Kidney (tissue), 22 donors: ENCODE measurements around the gene LCN2. TPM values are rescaled to one million over a fixed set of nuclear protein-coding genes. Genes with fewer than 3 reads are reported as not detected.

Experiments
- DNase-seq, 5 donors: peaks; one replicate each; pipeline ENCODE4 v3.0.0-alpha.2; 2013 to 2020
- FAIRE-seq: peaks from 2 replicates; lab custom pipeline; 2012; peaks lifted over from hg19 to GRCh38; lab: Jason Lieb, UNC
- H3K27ac ChIP-seq, 2 donors: one replicate each; pipeline ENCODE4 v1.7.0; 2013; ENCODE audit warnings: low read depth in 2 of 2, low read length in 2 of 2, inconsistent platforms in 1 of 2
- H3K27me3 ChIP-seq: one replicate; pipeline ENCODE4 v1.7.1; 2013; ENCODE audit warnings: low read length, inconsistent platforms; ENCODE audit not compliant: control insufficient read depth, insufficient read depth
- H3K36me3 ChIP-seq, 3 donors: one replicate each; pipeline versions ENCODE4 v1.7.0 to v1.7.1; 2013; ENCODE audit warnings: low read length in 3 of 3, control low read depth in 1 of 3, inconsistent platforms in 1 of 3; ENCODE audit not compliant: insufficient read depth in 3 of 3, control insufficient read depth in 2 of 3
- H3K4me1 ChIP-seq, 3 donors: one replicate each; pipeline versions ENCODE4 v1.7.0 to v1.7.1; 2013; ENCODE audit warnings: low read length in 3 of 3, inconsistent platforms in 1 of 3, low read depth in 1 of 3; ENCODE audit not compliant: control insufficient read depth in 2 of 3, insufficient read depth in 2 of 3
- H3K4me3 ChIP-seq, 3 donors: one replicate each; pipeline versions ENCODE4 v1.7.0 to v1.8.1; 2013; ENCODE audit warnings: low read length in 3 of 3, control low read depth in 1 of 3, inconsistent platforms in 1 of 3
- H3K9ac ChIP-seq, 3 donors: one replicate each; pipeline versions ENCODE4 v1.7.0 to v1.7.1; 2013; ENCODE audit warnings: low read length in 3 of 3, control low read depth in 1 of 3, inconsistent platforms in 1 of 3
- H3K9me3 ChIP-seq, 3 donors: one replicate each; pipeline versions ENCODE4 v1.7.0 to v1.7.1; 2013; ENCODE audit warnings: low read length in 3 of 3, control low read depth in 1 of 3, inconsistent platforms in 1 of 3; ENCODE audit not compliant: control insufficient read depth in 2 of 3, insufficient read depth in 1 of 3
- intact Hi-C: fragments of 100-400 bp; cut with DNase I; formaldehyde crosslinking; loops from one replicate; pipeline ENCODE4 v1.11.1; 2022
- long read RNA-seq, 10 donors: library from polyadenylated mRNA in 1 of 10; unstranded in 1 of 10; transcript quantifications; one replicate each; pipeline ENCODE4 v2.0.0 and lab custom pipeline, GENCODE V29; 2021 to 2026
- polyA plus RNA-seq: library from polyadenylated mRNA; stranded (reverse); fragments of 350-450 nt; fragmentation: Illumina TruSeq; extraction: RNeasy Lipid Tissue Mini Kit (QIAGEN cat#74804); gene quantifications from one replicate; pipeline ENCODE4 v1.2.3, GENCODE V29; 2014; ENCODE audit warnings: low read depth, low replicate concordance; ENCODE audit not compliant: insufficient read depth
- total RNA-seq: library from RNA; stranded (reverse); fragmentation: NEBNext Ultra II Directional; extraction: Animal tissue kit (Norgen Biotek cat#: 25700); gene quantifications from one replicate; pipeline ENCODE4 v1.2.1, GENCODE V29; 2021
- TF ChIP-seq, protein P1 (sequence below): IDR thresholded peaks from 3 replicates; pipeline ENCODE4 v1.5.1; 2012; ENCODE audit warnings: mild to moderate bottlenecking, moderate library complexity, borderline replicate concordance; ENCODE audit not compliant: insufficient read depth; ENCODE audit errors: extremely low read depth
- donor health status: control.
- donor health status: control.
- donor health status: control.
- donor health status: control.
- donor health status: control.
- donor health status: DM: yes; HTN: yes; CAD: no.
- donor health status: Normal renal cell carcinoma (clear cell type).

LCN2 gene
- total RNA-seq = 198 TPM
- 8.2 TPM for polyA plus RNA-seq
- long read RNA-seq, donor 1 = 0 reads
- long read RNA-seq, donor 2 = 0 reads
- long read RNA-seq, donor 3, partial matches to known transcripts = 0 of 1 reads
- long read RNA-seq, donor 3, other reads (novel, unspliced or antisense) = 0 of 1 reads
- long read RNA-seq, donor 4 = 0 reads
- long read RNA-seq, donor 5 = 0 reads
- long read RNA-seq, donor 6 = 0 reads
- long read RNA-seq, donor 7, transcript LCN2-201 (7 exons, 822 nt) = major isoform, 41 of 56 reads
- long read RNA-seq, donor 7, partial matches to known transcripts = 9 of 56 reads
- long read RNA-seq, donor 7, other reads (novel, unspliced or antisense) = 5 of 56 reads
- long read RNA-seq, donor 8 = 0 reads
- long read RNA-seq, donor 9 = 0 reads
- long read RNA-seq, donor 10 = 0 reads

DNA sequence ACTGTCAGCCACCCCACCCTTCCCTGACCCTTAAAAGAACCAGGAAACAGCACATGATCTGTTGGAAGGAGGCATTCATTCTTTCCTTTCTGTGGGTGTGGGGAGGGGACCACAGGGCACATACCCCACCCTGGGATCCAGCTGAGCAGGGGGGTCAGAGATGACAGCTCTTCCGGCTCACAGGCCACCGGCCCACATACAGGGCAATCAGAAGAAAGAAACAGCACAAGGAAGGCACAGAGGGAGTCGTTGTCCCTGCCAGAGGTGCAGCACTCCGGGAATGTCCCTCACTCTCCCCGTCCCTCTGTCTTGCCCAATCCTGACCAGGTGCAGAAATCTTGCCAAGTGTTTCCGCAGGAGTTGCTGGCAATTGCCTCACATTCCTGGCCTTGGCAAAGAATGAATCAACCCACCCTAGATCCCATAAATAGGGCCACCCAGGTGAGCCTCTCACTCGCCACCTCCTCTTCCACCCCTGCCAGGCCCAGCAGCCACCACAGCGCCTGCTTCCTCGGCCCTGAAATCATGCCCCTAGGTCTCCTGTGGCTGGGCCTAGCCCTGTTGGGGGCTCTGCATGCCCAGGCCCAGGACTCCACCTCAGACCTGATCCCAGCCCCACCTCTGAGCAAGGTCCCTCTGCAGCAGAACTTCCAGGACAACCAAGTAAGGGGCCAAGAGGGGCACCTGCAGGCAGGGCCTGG is at the start of gene LCN2:
Gene LCN2, plus strand, starts transcription at position 453 of the 701 bp plus-strand sequence. Its CDS starts 73 bp downstream, at position 526.
- no peaks in the 10 kb centered on the region for H3K27me3 ChIP-seq
- peaks cover 0 to 7% (median 6%) of the 10 kb centered on the region in 3 donors for H3K4me1 ChIP-seq
- intact Hi-C loops = no loop called here
- no peak within 1 kb of the TSS for H3K4me3 ChIP-seq
- H3K9ac ChIP-seq = peak within 1 kb of the TSS in 1 of 3 donors; percentile 5
- H3K9me3 ChIP-seq = no peaks in the 10 kb centered on the region
- peak within 1 kb of the TSS; percentile 2 to 23 for H3K27ac ChIP-seq
- DNase-seq (peak in 1 of 5 donors; percentile 89), FAIRE-seq (no peak)
- TF ChIP-seq, protein P1, sequence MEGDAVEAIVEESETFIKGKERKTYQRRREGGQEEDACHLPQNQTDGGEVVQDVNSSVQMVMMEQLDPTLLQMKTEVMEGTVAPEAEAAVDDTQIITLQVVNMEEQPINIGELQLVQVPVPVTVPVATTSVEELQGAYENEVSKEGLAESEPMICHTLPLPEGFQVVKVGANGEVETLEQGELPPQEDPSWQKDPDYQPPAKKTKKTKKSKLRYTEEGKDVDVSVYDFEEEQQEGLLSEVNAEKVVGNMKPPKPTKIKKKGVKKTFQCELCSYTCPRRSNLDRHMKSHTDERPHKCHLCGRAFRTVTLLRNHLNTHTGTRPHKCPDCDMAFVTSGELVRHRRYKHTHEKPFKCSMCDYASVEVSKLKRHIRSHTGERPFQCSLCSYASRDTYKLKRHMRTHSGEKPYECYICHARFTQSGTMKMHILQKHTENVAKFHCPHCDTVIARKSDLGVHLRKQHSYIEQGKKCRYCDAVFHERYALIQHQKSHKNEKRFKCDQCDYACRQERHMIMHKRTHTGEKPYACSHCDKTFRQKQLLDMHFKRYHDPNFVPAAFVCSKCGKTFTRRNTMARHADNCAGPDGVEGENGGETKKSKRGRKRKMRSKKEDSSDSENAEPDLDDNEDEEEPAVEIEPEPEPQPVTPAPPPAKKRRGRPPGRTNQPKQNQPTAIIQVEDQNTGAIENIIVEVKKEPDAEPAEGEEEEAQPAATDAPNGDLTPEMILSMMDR = no peak
- H3K36me3 ChIP-seq = no peaks in the 10 kb centered on the region

DNA sequence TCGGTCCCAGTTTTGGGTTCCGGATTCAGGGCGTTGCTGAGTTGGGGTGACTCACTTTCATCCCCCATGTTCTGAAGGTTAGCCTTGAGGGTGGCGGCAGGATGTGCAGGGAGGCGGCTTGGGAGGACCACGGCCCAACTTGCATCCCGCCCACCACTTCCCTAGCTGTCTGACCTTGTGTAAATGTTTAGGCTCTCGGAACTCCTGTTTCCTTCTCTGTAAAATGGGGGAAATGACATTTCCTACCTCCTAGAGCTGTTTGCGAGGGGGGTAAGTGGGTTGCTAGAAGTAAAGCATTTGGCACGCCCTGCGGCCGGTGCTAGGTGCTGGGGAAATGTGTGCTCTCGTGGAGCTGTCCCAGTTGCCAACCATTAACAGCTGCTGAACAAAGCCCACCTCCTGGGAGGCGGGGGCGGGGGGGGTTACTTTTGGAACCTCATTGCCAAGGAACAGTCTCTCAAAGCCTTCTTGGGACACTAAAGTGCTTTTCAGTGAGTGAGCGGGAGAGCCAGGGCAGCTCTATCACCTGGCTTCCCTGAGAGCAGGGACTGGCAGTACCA is 49.2 kb upstream of the LCN2 start:
- intact Hi-C loops = no loop called here
- DNase-seq = peak in 3 of 5 donors; percentile 28 to 68 (median 57)
- Histone ChIP-seq H3K27ac (peak overlapping the region; percentile 98 to 99), H3K9ac (peak overlapping the region in 2 of 3 donors; percentile 82 to 99), H3K4me3 (peak overlapping the region in 2 of 3 donors; percentile 82 to 83), H3K9me3 (no peaks in the 10 kb centered on the region), H3K36me3 (peaks cover 6 to 29% (median 18%) of the 10 kb centered on the region in 3 donors), H3K4me1 (peaks cover 0 to 61% (median 58%) of the 10 kb centered on the region in 3 donors), H3K27me3 (no peaks in the 10 kb centered on the region)
- no peak for FAIRE-seq
- TF ChIP-seq, protein P1 = no peak

DNA sequence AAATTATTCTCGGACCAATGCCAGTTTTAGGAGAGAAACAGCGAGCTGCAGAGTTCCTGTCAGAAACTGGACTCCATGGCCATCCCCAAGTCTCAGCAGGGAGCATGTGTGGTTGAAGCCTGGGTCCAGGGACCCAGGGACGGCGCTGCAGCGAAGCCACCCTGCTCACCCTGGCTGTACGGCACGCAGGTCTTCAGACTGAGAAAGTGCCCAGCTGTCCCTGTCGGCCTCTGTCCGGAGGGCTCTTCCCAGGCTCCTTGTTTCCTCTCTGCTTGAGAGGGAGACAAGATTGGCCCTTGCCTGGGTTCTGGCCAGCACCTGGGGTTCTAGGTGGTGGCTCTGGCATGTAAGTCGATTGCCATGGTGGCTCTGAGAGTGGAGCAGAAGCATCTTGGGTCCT is 48.7 kb upstream of the LCN2 start:
- intact Hi-C loops = no loop called here
- FAIRE-seq (no peak), DNase-seq (peak in 1 of 5 donors; percentile 47)
- Histone ChIP-seq H3K4me3 (peak overlapping the region in 2 of 3 donors; percentile 82 to 83), H3K27ac (peak overlapping the region; percentile 98 to 99), H3K27me3 (no peaks in the 10 kb centered on the region), H3K9me3 (no peaks in the 10 kb centered on the region), H3K4me1 (peaks cover 0 to 58% (median 58%) of the 10 kb centered on the region in 3 donors), H3K36me3 (peaks cover 6 to 33% (median 20%) of the 10 kb centered on the region in 3 donors), H3K9ac (peak overlapping the region in 2 of 3 donors; percentile 44 to 99)
- TF ChIP-seq, protein P1 = no peak
